Endodermal cell (in vitro differentiated cells): ENCODE data around the gene NUP88. TPM values are rescaled to one million over a fixed set of nuclear protein-coding genes. Genes with fewer than 3 reads are reported as not detected.

Source experiments
- DNase-seq: peaks from one replicate; pipeline ENCODE4 v3.0.0-alpha.2; 2017
- H3K27ac ChIP-seq: 2 replicates; pipeline ENCODE4 v1.5.1; 2013; ENCODE audit warnings: mild to moderate bottlenecking, low read depth, low read length, moderate library complexity
- H3K27me3 ChIP-seq: 2 replicates; pipeline ENCODE4 v1.6.1; 2013; ENCODE audit warnings: mild to moderate bottlenecking, low read length, moderate library complexity; ENCODE audit not compliant: insufficient read depth, control insufficient read depth, poor library complexity, severe bottlenecking
- H3K36me3 ChIP-seq: 2 replicates; pipeline ENCODE4 v1.7.0; 2013; ENCODE audit warnings: mild to moderate bottlenecking, low read length, moderate library complexity; ENCODE audit not compliant: control insufficient read depth, insufficient read depth
- H3K4me1 ChIP-seq: one replicate; pipeline ENCODE4 v1.7.0; 2013; ENCODE audit warnings: low read length; ENCODE audit not compliant: control insufficient read depth, insufficient read depth
- H3K4me3 ChIP-seq: 2 replicates; pipeline ENCODE4 v1.5.1; 2013; ENCODE audit warnings: mild to moderate bottlenecking, low read length, moderate library complexity
- H3K9ac ChIP-seq: 2 replicates; pipeline ENCODE4 v1.6.1; 2013; ENCODE audit warnings: mild to moderate bottlenecking, low read length, moderate library complexity; ENCODE audit not compliant: poor library complexity, severe bottlenecking; ENCODE audit errors: extremely low read depth
- H3K9me3 ChIP-seq: 2 replicates; pipeline ENCODE4 v1.6.1; 2013; ENCODE audit warnings: mild to moderate bottlenecking, low read length, moderate library complexity; ENCODE audit not compliant: control insufficient read depth
- H3K27ac Mint-ChIP-seq: 2 replicates; pipeline ENCODE4 v1.8.0; 2020; ENCODE audit warnings: mixed read lengths
- H3K27me3 Mint-ChIP-seq: 2 replicates; pipeline ENCODE4 v1.8.0; 2021; ENCODE audit warnings: mild to moderate bottlenecking, mixed read lengths; ENCODE audit not compliant: insufficient read depth
- H3K36me3 Mint-ChIP-seq: 2 replicates; pipeline ENCODE4 v1.8.0; 2020; ENCODE audit warnings: low read depth, mixed read lengths
- H3K4me1 Mint-ChIP-seq: 2 replicates; pipeline ENCODE4 v1.8.0; 2020; ENCODE audit warnings: mixed read lengths
- H3K4me3 Mint-ChIP-seq: 2 replicates; pipeline ENCODE4 v1.8.0; 2020; ENCODE audit warnings: mild to moderate bottlenecking, moderate library complexity, mixed read lengths
- H3K9me3 Mint-ChIP-seq: 2 replicates; pipeline ENCODE4 v1.8.0; 2020; ENCODE audit warnings: mild to moderate bottlenecking, mixed read lengths
- CTCF ChIP-seq: fragments of 200-600 bp; sonication (generic); conservative IDR thresholded peaks from 2 replicates; pipeline ENCODE4 v1.5.0; 2021; ENCODE audit warnings: antibody characterized with exemption, mild to moderate bottlenecking
- WGBS, 2 experiments: methylation state at CpG; one replicate each; pipeline versions ENCODE4 v1.1.5 to v1.1.7; 2013; ENCODE audit warnings: missing lambda C conversion rate in 2 of 2, mixed read lengths in 1 of 2; ENCODE audit not compliant: insufficient coverage in 1 of 2, insufficient read length in 1 of 2; 5-methylcytosine and 5-hydroxymethylcytosine counted together
- total RNA-seq, 2 donors: library from RNA; stranded (reverse); fragmentation: NEBNext Ultra II Directional in 1 of 2; extraction: Animal tissue kit (Norgen Biotek cat#: 25700) in 1 of 2; gene quantifications; 2 replicates in 1 of 2; 3 replicates in 1 of 2; pipeline ENCODE4 v1.2.1, GENCODE V29; 2021

The NUP88 gene
- total RNA-seq, 2 donors from 2014 or later, result 72.2 to 79.0 TPM

GRCh38 chr17:5418858-5419355 is 555 bp downstream of the NUP88 start:
- DNase-seq, result no peak

GRCh38 chr17:5416901-5417300 is 2.6 kb downstream of the NUP88 start:
- Histone ChIP-seq H3K9ac (no peak overlapping the region), H3K36me3 (peaks cover 49% of the 10 kb centered on the region), H3K9me3 (no peaks in the 10 kb centered on the region), H3K27ac (no peak overlapping the region), H3K27me3 (no peaks in the 10 kb centered on the region), H3K4me1 (no peaks in the 10 kb centered on the region), H3K4me3 (no peak overlapping the region)
- Mint-ChIP-seq H3K4me3 (peak overlapping the region; percentile 96), H3K9me3 (no peaks in the 10 kb centered on the region), H3K36me3 (peaks cover 30% of the 10 kb centered on the region), H3K4me1 (peaks cover 11% of the 10 kb centered on the region), H3K27me3 (no peaks in the 10 kb centered on the region), H3K27ac (no peak overlapping the region)
- 86 to 100% methylated on average over 2 of the region's 2 CpGs for WGBS, 2 experiments
- no peak for TF ChIP-seq CTCF
- DNase-seq, result no peak

More at GRCh38 chr17:5418858-5419355, 555 bp downstream of the NUP88 start:
- Histone ChIP-seq H3K4me3 (peak overlapping the region; percentile 98), H3K27ac (peak overlapping the region; percentile 48), H3K9me3 (no peaks in the 10 kb centered on the region), H3K9ac (peak overlapping the region; percentile 88), H3K4me1 (no peaks in the 10 kb centered on the region), H3K27me3 (no peaks in the 10 kb centered on the region), H3K36me3 (peaks cover 47% of the 10 kb centered on the region)
- H3K4me1 Mint-ChIP-seq, result peaks cover 11% of the 10 kb centered on the region
- H3K27me3 Mint-ChIP-seq, result no peaks in the 10 kb centered on the region
- H3K9me3 Mint-ChIP-seq, result no peaks in the 10 kb centered on the region
- no peak for TF ChIP-seq CTCF
- H3K4me3 Mint-ChIP-seq, result peak overlapping the region; percentile 96
- peaks cover 28% of the 10 kb centered on the region for H3K36me3 Mint-ChIP-seq
- H3K27ac Mint-ChIP-seq, result peak overlapping the region; percentile 99
- 0 to 1% methylated on average over 10 to 26 of the region's 26 CpGs for WGBS, 2 experiments

- Mint-ChIP-seq H3K36me3 (peaks cover 41% of the 10 kb centered on the region), H3K27ac (peak overlapping the region; percentile 44), H3K27me3 (no peaks in the 10 kb centered on the region), H3K9me3 (no peaks in the 10 kb centered on the region), H3K4me1 (peaks cover 4% of the 10 kb centered on the region), H3K4me3 (no peak overlapping the region)
- DNase-seq, result no peak
- H3K9ac ChIP-seq, result no peak overlapping the region
- peaks cover 70% of the 10 kb centered on the region for H3K36me3 ChIP-seq
- H3K9me3 ChIP-seq, result no peaks in the 10 kb centered on the region
- no peaks in the 10 kb centered on the region for H3K4me1 ChIP-seq
- 91 to 93% methylated on average over 4 of the region's 4 CpGs for WGBS, 2 experiments
- no peaks in the 10 kb centered on the region for H3K27me3 ChIP-seq
- TF ChIP-seq CTCF, result no peak
- no peak overlapping the region for H3K4me3 ChIP-seq
- no peak overlapping the region for H3K27ac ChIP-seq
These were observed 5.8 kb downstream of the NUP88 start for GRCh38 chr17:5413682-5414081.
